A204.1 (cell line): ENCODE results near the gene COBL.

Experiments used
- FAIRE-seq: peaks from 2 replicates; lab custom pipeline; 2012; peaks lifted over from hg19 to GRCh38; lab: Jason Lieb, UNC

The COBL gene, protein sequence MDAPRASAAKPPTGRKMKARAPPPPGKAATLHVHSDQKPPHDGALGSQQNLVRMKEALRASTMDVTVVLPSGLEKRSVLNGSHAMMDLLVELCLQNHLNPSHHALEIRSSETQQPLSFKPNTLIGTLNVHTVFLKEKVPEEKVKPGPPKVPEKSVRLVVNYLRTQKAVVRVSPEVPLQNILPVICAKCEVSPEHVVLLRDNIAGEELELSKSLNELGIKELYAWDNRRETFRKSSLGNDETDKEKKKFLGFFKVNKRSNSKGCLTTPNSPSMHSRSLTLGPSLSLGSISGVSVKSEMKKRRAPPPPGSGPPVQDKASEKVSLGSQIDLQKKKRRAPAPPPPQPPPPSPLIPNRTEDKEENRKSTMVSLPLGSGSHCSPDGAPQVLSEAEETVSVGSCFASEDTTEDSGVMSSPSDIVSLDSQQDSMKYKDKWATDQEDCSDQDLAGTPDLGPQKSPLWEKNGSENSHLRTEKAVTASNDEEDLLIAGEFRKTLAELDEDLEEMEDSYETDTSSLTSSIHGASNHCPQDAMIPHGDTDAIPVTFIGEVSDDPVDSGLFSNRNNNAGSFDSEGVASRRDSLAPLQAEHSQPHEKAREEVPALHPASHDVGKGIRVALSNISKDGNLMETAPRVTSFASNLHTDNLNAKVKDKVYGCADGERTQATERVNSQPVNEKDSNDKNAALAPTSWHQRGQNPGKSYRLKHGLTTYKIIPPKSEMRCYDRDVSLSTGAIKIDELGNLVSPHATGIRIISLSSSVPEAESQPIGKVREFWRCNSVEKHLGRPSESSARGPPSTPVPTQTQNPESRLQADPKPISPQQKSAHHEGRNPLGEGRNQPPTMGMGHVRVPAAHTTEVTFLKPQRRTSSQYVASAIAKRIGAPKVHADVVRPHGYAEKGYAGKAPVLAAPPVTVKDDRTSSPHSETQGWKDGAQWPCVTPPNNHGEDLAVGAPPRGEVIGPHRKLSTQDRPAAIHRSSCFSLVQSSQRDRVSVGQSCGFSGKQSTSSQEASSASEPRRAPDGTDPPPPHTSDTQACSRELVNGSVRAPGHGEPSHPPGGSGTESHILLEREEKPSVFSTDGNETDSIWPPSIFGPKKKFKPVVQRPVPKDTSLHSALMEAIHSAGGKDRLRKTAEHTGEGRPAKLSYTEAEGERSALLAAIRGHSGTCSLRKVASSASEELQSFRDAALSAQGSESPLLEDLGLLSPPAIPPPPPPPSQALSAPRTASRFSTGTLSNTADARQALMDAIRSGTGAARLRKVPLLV

GRCh38 chr7:51316666-51317581 is at the start of gene COBL:
Gene COBL (minus strand): TSS chr7:51316809. CDS start chr7:51316633, 176 bp downstream.
- no peak for FAIRE-seq

- no peak for FAIRE-seq
These were observed 49.6 kb upstream of the COBL start for GRCh38 chr7:51366172-51366728.

GRCh38 chr7:51357821-51358220 is 41.2 kb upstream of the COBL start:
- FAIRE-seq, result no peak

- no peak for FAIRE-seq
These were observed 40.4 kb upstream of the COBL start for GRCh38 chr7:51356849-51357516.

GRCh38 chr7:51354897-51355296 is 38.3 kb upstream of the COBL start:
- no peak for FAIRE-seq

GRCh38 chr7:51354434-51354833 is 37.8 kb upstream of the COBL start:
- FAIRE-seq, result no peak

- FAIRE-seq, result no peak
These were observed 35.8 kb upstream of the COBL start for GRCh38 chr7:51352174-51353100.

- FAIRE-seq, result no peak
These were observed 35.1 kb upstream of the COBL start for GRCh38 chr7:51351661-51352060.

GRCh38 chr7:51350546-51350896 is 33.9 kb upstream of the COBL start:
- no peak for FAIRE-seq

GRCh38 chr7:51349820-51350545 is 33.4 kb upstream of the COBL start:
- FAIRE-seq, result no peak

DNA sequence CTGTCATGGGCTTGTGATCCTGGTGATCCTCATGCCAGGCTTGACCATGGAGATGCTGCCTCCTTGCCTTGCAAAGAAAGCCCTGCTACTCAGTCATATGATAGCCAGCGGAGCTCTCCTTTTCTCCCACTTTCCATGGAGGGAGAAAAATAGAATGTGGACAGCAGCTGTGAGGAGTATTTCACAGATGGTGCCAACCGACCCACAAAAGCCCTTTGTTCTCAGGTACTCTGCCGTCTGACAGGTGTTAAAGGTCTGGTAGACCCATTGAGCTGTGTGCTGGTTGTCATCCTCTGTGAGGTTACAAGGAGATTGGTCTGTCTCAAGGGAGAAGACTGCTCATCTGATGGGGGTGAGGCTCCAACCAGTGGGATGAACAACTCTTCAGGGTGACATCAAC is 29.5 kb upstream of the COBL start:
- FAIRE-seq, result no peak

DNA sequence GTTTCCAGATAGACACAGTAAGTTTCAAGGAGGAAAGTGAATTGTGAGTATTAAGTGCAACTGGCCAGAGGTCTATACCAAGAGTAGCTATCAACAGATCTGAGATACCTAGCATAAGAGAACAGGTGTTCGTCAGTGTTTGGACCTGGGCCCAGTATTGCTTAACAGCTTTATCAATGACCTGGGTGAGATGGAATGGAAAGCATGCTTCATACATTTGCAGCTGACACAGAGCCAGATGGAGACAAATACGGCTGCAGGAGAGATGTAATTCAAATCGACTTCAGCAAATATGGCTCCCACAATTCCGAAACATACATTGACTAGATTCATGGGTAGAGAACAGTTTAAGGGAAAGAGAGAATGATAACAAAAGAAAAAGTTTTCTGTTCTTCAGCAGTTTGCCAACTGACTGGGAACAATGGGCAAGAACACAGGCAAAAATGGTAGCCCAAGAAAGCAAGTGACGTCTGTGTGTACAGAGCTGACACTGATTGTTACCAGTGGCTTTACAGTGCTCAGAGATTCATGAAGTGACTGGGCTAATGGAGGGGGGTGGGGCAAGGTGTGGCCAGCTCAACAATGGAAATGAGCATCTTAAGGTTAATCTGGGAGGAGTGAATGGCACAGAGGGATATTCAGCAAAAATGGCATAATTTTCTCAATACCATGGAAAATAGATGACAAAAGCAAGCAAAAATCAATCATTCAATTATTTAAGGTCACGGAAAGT is 28.0 kb upstream of the COBL start:
- no peak for FAIRE-seq

DNA sequence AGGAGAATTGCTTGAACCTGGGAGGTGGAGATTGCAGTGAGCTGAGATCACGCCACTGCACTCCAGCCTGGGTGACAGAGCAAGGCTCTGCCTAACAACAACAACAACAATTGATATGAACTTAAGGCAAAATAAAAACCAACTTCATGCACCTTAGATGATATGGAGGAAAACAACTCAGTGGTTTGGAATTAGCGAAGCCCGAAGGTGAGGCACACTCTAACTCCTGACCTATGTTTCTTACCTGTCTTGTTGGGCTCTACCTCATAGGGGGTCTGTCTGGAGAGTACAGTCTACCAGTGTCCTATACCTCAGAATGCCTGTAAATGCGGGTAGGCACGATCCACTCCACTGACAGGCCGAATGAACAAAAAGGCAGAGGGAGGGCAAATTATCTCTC is 24.3 kb upstream of the COBL start:
- no peak for FAIRE-seq

DNA sequence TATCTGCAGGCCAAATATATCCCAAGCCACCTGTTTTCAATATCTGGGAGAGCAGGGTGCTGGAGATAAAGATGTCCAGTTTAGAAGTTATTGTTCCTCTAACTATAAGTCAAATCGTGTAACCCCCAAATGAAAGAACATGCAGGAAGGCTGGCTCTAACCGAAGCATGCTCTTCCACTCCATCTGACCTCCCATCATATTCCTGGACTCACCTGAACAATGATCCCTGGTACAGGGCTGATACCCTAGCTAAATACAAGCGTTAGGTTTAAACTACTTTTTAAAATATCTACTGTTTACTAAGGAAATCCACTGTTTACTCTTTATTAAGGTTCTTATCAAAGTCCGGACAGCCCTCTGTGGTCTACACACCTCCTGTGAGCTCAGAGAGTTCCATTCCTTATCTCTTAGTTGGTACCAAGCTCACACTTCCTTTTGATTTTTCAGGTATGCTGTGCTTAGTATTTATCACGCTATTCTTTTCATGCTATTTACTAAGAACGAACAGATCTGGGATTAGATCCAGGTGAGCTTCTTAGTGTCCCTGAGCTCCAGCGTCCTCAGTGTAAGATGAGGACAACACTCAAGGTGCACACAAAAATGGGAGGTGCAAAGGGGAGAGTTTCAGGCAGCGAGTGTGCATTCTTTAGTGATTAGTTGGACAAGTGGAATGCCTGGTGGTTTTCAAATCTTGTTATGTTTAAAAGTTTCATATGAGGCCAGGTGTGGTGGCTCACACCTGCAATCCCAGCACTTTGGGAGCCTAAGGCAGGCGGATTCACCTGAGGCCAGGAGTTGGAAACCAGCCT is 23.6 kb upstream of the COBL start:
- no peak for FAIRE-seq

- no peak for FAIRE-seq
These were observed 18.4 kb upstream of the COBL start for GRCh38 chr7:51335057-51335456.

DNA sequence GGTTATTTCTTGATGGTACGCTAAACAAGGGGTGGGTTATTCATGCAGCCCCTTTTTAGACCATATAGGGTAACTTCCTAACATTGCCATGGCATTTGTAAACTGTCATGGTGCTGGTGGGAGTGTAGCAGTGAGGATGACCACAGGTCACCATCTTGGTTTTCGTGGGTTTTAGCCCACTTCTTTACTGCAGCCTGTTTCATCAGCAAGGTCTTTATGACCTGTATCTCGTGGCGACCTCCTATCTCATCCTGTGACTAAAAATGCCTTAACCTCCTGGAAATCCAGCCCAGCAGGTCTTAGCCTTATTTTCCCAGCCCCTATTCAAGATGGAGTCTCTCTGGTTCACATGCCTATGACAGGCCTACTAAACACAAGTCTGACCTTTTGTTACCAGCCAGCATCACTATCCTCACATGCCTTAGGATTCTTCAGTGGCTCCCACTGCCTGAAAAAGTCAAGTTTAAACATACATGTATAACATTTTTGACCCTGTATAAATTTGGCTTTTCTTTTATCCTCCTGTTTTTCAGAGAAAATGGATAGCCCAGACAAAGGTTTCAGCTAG is 13.2 kb upstream of the COBL start:
- FAIRE-seq, result no peak

DNA sequence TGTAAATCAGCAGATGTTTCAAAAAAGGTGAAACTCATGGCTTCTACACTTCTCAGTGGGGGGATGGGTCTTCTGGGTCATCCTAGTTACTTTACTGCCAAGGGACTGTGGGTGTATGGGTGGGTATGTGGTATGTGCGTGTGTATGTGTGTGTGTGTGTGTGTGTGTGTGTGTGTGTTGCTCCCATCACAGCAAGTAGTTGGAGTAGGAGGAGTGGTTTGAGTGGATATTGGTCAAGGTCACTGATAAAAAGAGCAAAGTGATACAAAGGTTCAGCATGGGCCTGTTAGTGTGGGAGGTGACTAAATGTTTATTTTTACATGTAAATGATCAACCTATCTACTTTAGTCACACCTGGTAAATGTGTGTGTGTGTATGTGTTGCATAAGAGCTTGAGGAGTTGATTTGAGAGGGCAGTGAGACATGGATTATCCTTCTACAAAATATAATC is 11.8 kb upstream of the COBL start:
- FAIRE-seq, result no peak
